Measurements from ENCODE around the gene FAM236D.
"Not testable (repeated sequence)": the region's sequence is repeated elsewhere in the genome, so short reads cannot be mapped to it uniquely, and the experiment has no call there.

The FAM236D gene

DNA sequence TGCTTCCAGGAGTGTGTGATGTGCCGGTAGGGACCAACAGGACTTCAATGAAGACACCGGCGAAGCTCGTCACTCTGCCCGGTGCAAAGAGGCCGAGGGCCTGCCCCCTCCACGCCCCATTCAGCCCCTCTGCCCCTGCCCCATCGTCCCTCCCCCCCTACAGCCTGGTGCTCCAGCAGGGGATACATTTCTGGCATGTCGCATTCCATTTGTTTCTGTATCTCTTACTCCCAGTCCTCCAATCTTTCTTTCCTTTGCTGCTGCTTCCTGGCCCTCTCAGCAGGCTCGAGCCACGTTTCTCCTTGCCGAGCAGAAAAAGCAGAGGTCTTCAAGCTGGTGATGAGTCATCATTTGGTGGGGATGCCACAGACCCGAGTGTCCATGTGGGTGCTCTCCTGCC, at the start of gene FAM236D:
FAM236D (minus strand) TSS at position 101 of the 400 bp plus-strand sequence; CDS start at position 1, 100 bp downstream.
- DNase-seq (ENCODE audit: low read depth, low spot score) = not testable (repeated sequence)

DNA sequence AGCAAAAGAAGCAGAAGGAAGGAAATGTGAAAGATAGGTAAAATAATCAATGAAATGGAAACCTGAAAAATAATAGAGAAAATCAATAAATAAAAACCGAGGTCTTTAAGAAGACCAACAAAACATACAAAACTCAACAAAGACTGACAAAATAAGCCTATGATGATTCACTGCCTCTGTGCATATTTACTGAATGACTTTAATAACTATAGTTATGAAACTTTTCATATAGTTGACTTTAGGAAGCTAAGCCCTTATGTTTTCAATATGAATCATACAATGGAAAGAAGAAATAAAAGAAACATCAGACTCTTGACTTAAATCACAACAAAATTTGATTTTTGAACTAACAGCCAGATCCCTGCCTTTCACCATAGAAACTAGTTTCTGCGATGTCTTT, 29.5 kb upstream of the FAM236D start:
- not testable (repeated sequence) for DNase-seq (ENCODE audit: low read depth, low spot score)

DNA sequence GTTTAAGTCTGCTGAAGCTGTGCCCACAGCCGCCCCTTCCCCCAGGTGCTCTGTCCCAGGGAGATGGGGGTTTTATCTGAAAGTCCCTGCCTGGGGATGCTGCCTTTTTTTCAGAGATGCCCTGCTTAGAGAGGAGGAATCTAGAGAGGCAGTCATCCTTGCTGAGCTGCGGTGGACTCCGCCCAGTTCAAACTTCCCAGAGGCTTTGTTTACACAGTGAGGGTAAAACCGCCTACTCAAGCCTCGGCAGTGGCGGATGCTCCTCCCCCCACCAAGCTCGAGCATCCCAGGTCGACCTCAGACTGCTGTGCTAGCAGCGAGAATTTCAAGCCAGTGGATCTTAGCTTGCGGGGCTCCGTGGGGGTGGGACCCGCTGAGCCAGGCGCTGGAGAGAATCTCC, 22.7 kb upstream of the FAM236D start:
- DNase-seq (ENCODE audit: low read depth, low spot score) = not testable (repeated sequence)

DNA sequence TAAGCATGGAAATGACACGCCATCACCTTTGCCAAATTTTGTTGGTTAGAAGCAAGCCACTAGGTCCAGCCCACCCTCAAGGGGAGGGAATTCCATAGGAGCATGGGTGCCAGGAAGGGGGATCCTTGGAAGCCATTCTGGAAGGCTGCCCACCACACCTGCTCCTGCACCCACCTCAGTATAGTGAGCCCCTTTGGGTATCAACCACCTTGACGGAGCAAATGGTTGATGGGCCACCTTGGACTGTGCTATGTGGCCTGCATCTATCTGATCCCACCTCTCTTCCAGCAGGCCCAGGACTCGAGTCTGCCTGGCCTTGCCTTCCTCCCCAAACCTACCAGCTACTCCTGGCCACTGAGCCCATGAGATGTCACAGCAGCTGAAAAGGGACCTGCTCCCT, 17.6 kb downstream of the FAM236D start:
- not testable (repeated sequence) for DNase-seq (ENCODE audit: low read depth, low spot score)

DNA sequence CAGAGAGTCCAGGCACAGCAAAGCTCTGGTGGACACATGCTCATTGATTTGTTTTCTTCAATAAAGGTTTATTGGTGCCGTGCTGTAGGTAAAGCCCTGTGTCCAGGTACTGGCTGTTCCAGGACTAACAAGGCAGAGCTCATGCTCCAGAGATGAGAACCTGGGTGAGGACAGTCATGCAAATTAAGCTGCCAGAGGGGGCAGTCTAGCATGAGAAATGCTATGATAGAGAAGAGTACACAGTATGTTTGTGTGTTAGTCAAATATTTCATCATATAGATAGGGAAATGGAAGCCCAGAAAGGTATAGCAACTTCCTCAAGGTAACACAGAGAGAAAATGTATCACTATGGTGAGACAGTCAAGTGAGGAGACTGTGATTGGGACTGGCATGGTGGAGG, 19.9 kb downstream of the FAM236D start:
- DNase-seq (ENCODE audit: low read depth, low spot score) = not testable (repeated sequence)

DNA sequence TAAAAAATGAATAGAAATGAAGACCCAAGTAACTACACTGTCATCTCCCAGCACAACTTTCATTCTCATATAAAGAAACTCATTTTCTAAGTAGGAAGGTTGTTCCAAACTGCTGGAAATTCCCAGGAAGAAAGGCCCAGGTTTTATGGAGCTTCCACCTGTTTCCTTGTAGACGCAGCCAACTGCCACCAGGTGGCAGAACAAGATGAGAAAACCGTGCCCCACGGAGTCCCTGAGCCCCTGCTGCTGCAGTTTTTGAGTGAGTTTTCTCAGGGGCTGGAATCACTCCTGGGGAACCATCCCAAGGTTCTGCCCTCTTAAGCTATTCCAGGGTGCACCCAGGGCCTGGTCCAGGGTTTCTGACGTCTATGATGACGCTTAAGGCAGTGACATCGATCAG, 24.0 kb downstream of the FAM236D start:
- not testable (repeated sequence) for DNase-seq (ENCODE audit: low read depth, low spot score)

DNA sequence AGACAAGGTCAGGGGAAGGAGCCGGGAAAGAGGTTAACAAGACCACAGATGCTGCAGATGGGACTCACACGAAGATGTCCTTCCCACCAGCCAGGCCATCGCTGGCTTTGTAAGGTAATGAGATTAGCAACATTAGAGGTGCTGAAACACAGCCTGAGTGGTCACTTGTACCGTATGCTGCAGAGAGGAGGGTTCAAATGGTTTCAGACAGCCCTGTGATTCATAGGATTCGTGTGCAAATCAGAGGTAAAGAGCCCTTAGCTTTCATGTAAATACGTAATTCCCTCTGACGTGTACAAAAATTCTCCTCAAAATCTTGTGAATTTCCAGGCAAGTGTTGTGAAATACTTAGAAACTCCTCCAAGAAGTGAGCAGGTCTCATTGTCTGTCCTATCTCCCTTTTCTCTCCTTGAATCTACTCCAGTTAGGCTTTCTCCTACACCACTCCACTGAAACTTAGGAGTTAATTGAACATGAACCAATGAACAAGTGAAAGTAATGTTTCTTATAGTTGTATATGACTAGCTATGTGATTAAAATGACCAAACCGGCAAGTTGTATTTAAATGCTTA, 24.6 kb downstream of the FAM236D start:
- DNase-seq (ENCODE audit: low read depth, low spot score) = not testable (repeated sequence)

DNA sequence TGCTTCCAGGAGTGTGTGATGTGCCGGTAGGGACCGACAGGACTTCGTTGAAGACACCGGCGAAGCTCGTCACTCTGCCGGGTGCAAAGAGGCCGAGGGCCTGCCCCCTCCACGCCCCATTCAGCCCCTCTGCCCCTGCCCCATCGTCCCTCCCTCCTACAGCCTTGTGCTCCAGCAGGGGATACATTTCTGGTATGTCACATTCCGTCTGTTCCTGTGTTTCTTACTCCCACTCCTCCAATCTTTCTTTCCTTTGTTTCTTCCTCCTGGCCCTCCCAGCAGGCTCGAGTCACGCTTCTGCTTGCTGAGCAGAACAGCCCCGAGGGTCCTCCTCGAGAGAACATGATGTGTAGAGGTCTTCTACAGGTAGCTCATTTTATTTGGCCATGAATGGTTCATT, 25.4 kb downstream of the FAM236D start, which contains the start of gene FAM236B:
FAM236B (minus strand) TSS at position 101 of the 400 bp plus-strand sequence; CDS start at position 1, 100 bp downstream.
- DNase-seq (ENCODE audit: low read depth, low spot score) = not testable (repeated sequence)

DNA sequence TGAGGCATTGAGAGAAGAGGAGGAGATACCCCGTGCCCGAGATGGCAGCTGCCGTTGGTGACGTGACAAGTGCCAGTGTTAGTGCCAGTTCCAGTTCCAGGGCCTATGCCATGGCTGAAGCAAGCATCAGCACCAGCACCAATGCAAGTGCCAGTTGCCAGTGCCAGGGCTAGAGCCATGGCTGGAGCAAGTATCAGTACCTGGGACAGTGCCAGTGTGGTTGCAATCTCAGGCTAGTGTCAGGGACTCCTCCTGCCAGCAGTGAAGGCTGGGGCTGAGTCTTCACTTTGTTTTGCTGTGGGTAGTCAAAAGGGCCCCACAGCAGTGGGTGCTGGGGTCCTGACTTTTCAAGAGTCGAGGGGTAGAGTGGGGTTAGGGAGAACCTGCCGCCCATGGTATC, 29.9 kb downstream of the FAM236D start:
- DNase-seq (ENCODE audit: low read depth, low spot score) = not testable (repeated sequence)

DNA sequence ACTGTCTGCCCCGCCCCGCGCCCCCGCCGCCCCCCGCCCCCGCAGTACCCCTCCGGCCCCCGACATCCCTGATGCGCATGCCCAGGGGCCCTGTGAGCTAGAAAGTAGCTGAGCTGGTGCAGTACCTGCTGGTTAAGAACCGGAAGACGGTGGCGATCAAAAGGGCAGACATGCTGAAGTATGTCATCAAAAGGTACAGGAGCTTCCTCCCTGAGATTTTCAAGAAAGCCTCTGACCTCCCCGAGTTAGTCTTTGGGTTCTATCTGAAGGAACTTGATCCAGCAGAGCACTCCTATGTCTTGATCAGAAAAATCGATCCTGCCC, 30.6 kb downstream of the FAM236D start:
- not testable (repeated sequence) for DNase-seq (ENCODE audit: low read depth, low spot score)

DNA sequence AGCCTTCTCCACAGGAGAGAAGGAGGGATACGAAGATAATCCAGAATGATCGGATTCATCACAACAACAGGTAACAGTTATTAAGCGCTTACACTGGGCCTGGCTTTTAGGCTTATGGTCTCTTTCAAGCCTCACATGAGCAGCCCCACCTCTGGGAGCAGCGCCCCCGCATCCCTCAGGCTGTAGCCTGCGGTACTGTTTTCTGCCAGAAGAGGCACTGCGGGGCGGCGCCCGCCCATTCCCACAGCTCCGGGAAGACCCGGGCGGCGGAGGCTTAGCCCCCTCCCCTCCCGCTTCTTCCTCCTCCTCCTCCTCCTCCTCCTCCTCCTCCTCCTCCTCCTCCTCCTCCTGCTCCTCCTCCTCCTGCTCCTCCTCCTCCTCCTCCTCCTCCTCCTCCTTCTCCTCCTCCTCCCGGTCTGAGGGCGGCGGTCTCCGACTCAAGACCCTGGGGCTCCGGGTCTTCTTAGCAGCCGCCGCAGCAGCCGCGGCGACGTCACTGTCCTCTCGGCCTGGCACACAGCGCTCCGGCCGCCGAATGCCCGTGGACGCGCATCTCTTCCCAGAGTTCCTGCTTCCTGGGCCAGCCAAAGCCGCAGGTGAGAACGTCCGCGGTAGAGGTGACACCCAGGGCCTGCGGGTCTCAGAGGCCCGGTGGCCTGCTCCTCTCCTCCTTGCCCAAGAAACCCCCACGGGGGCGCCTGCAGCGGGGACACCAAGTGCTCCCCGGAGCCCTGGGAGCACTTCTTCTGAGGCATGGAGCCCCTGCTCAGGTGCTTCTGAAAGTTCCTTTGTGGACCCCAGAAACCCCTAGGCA, 31.1 kb downstream of the FAM236D start, which contains the start of gene DMRTC1B:
DMRTC1B (plus strand) TSS at position 238 of the 814 bp plus-strand sequence. CDS start 68,246 bp downstream, outside the sequence.
- not testable (repeated sequence) for DNase-seq (ENCODE audit: low read depth, low spot score)

DNA sequence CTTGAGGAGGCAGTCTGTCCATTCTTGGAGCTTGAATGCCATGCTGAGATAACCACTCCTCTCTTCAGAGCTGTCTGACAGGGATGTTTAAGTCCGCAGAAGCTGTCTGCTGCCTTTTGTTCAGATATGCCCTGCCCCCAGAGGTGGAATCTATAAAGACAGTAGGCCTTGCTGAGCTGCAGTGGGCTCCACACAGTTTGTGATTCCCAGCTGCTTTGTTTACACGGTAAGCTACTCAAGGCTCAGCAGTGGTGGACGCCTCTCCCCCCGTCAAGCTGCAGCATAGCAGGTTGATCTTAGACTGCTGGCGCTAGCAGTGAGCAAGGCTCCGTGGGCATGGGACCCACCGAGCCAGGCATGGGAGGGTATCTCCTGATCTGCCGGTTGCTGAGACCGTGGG, 47.6 kb downstream of the FAM236D start:
- not testable (repeated sequence) for DNase-seq (ENCODE audit: low read depth, low spot score)
